GM12873 (cell line): ENCODE results near the gene EPSTI1.
A peak's percentile ranks its signal among the peaks of the same experiment; 100 is the strongest.

Experiments
- CTCF ChIP-seq: IDR thresholded peaks from 2 replicates; pipeline ENCODE4 v1.5.1; 2012; ENCODE audit warnings: low read depth, mild to moderate bottlenecking, moderate library complexity, low read length, control low read depth; ENCODE audit not compliant: insufficient read depth; ENCODE audit errors: missing control alignments

Gene EPSTI1

GRCh38 chr13:42875475-42876269, 116.4 kb downstream of the EPSTI1 start:
- peak; percentile 31 for TF ChIP-seq CTCF

GRCh38 chr13:42874221-42874620, 117.8 kb downstream of the EPSTI1 start:
- no peak for TF ChIP-seq CTCF

GRCh38 chr13:42873081-42873480, 119.0 kb downstream of the EPSTI1 start:
- TF ChIP-seq CTCF = no peak

- no peak for TF ChIP-seq CTCF
Observed at GRCh38 chr13:42867232-42867631, 124.8 kb downstream of the EPSTI1 start.

GRCh38 chr13:42865768-42866102, 126.3 kb downstream of the EPSTI1 start:
- no peak for TF ChIP-seq CTCF

- no peak for TF ChIP-seq CTCF
Observed at GRCh38 chr13:42864952-42865767, 126.9 kb downstream of the EPSTI1 start.

- TF ChIP-seq CTCF = no peak
Observed at GRCh38 chr13:42860485-42860884, 131.6 kb downstream of the EPSTI1 start.
